Measurements from ENCODE around the gene SELENOI. TPM values are rescaled to one million over a fixed set of nuclear protein-coding genes. Genes with fewer than 3 reads are reported as not detected.
"Not testable (repeated sequence)": the region's sequence is repeated elsewhere in the genome, so short reads cannot be mapped to it uniquely, and the experiment has no call there.

SELENOI gene, protein sequence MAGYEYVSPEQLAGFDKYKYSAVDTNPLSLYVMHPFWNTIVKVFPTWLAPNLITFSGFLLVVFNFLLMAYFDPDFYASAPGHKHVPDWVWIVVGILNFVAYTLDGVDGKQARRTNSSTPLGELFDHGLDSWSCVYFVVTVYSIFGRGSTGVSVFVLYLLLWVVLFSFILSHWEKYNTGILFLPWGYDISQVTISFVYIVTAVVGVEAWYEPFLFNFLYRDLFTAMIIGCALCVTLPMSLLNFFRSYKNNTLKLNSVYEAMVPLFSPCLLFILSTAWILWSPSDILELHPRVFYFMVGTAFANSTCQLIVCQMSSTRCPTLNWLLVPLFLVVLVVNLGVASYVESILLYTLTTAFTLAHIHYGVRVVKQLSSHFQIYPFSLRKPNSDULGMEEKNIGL
- total RNA-seq, result 24.5 TPM

DNA sequence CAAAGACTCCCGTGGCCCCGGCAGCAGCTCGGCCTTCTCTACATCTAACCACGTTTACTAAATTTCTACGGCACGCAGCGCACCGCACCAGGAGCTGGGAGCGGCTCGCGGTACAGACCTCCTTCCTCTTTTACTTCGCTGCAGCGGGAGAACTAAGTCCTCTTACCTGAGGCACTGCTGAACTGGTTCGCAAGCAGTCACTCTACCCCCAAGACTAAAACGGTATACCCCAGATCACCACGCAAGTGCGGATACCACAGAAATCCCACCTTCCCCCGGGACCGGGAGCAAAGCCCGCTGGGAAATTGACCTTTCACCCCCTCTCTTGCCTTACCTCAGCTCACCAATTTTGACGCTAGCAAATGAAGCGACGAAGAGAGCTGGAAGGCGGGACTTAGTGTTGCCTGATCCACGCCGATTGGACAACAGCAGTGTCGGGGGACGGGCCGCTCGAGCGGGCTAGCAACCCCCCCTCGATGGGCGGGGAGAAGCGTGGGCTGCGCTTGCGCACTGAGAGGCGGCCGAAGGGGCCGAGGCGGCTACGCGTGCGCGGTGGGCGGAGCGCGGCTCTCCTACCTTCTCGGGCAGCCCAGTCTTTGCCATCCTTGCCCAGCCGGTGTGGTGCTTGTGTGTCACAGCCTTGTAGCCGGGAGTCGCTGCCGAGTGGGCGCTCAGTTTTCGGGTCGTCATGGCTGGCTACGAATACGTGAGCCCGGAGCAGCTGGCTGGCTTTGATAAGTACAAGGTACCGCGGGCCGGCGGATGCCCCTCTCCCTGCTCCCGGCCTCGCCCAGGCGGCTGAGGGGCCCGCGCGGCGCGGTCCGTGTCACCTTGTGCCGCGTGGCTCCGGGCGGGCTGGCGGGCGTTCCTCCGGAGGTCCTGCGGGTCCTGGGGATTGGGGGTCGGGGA lies at the start of gene SELENOI:
TSS of gene SELENOI (plus strand) at position 599 of the 909 bp plus-strand sequence. CDS start at position 689, 90 bp downstream.
- peak; percentile 96 to 100 (median 99) for DNase-seq (ENCODE audit: low read depth in 2 of 3, low spot score in 2 of 3)

DNA sequence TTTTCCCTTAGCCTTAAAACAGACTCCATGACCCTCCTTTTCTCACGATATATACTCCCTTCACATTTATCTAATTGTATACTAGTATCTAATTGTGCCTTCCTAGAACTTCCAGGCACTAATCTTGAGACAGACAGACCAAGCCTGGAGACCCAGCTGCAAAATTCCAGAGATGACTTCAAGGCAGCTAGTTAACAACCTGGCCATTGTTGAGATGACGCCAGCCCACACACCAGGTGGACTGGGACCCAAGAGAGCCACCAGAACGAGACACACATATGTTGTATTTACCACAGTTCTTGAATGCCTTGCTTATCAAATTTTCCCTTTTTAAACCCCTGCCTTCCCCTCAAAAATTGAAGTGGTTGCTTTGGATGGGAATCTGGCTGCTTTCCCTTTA lies 48.9 kb upstream of the SELENOI start:
- DNase-seq (ENCODE audit: low read depth in 2 of 3, low spot score in 2 of 3), result no peak

DNA sequence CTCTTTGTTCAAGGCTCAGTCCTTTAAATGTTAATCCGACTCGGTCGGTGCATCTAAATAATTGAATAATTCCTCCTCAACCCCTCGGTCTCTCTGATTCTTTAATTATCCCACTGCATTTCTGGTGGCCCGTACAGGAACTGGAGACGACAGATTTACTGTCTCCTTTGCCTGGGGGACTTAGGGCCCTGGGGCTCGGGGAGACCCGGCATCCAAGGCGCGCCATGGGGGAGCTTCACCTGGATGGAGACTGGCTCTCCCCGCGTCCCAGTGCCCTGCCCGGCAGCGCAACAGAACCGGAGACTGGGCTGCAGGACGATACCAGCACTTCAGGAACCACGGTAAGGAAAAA lies 47.7 kb upstream of the SELENOI start:
- peak in 1 of 3 donors; percentile 11 for DNase-seq (ENCODE audit: low read depth in 2 of 3, low spot score in 2 of 3)

DNA sequence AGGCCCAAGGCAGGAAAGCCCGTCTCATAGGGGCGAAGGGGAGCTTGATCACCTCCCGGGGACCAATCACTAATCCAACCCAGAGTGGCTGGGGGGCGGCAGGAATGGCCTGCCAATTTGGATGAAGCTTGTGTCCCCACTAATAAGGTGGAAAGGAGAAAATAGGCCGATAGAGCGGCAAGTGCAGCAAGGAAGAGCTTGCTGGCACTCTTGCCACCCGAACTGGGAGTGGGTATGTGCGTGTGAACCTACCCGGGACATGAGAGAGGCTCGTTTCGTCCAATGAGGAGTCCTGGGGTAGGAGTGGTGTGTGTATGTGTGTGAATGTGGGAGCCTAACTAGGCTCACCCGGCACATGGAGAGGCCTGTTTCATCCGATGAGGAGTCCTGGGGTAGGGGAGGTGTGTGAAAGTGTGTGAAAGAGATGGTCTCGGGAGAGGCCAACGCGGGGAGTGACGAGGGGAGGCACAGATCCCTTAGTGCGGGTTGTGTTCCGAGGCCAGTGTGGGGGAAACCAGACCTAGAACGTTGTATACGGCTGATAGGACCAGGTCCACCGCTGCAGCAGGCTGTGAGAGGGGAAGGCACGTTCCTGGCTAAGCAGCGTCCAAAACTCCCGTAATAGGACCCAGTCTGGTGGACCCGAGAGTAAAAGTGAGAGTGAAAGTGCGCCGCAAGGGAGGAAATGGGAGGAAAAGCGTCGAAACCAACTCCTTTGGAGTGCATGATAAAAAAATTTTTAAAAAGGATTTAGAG lies 47.1 kb upstream of the SELENOI start:
- peak; percentile 16 to 60 (median 38) for DNase-seq (ENCODE audit: low read depth in 2 of 3, low spot score in 2 of 3)

DNA sequence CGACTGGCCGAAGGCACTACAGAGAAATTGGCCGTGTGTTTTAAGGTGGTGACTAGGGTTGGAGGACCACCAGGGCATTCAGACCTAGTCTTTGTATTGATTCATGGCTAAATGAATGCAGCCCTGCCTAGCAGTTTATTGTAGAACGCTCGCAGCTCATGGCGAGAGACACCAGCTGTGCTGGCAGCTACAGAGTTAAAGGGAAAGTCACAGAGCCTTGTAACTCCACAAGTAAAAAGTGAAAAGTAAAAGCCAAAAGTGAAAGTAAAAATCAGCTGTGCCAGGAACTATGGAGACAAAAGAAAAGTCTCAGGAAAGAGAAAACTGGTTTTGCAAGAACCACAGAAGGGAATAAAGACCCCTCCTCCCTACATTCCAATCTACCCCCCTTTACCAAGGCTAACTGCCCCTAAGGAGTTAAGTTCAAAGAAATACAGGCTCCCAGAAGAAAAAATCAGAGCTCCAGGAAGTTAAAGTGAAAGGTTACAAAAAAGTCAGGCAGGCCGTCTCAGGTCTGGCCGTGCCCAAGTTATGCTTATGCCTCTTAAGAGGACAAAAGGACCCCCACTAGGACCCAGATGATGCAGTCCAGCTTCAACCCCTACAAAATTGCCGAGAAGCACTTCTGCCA lies 46.4 kb upstream of the SELENOI start:
- DNase-seq (ENCODE audit: low read depth in 2 of 3, low spot score in 2 of 3), result peak; percentile 6 to 67 (median 46)

DNA sequence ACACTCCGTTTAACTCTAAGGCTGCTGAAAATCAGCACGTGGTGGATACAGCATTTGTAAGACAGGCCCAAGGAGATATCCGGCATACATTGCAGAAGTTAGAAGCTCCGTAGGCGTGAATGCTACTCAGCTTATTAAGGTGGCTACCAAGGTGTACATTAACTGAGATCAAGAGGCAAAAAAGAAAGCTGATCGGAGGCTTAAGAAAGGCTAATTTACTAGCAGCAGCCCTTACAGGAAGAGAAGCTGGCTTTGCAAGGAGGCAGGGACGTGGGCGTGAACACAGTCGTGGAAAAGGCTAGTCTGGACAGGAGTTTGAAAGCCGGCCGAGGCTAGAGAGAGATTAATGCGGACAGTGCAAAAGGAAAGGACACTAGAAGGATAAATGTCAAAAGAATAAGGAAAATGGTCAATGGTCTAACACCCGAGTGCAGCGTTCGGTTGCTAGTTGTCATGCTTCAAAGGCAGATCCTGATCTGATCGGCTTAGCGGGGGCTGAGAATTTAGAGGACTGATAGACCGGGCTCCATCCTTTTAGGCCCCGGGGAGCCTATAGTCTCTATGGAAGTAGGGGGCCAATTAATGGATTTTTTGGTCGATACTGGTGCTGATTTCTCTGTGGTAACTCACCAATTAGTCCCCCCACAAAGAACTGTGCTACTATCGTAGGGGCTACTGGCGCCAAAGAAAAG lies 45.6 kb upstream of the SELENOI start:
- DNase-seq (ENCODE audit: low read depth in 2 of 3, low spot score in 2 of 3), result peak in 1 of 3 donors; percentile 31

DNA sequence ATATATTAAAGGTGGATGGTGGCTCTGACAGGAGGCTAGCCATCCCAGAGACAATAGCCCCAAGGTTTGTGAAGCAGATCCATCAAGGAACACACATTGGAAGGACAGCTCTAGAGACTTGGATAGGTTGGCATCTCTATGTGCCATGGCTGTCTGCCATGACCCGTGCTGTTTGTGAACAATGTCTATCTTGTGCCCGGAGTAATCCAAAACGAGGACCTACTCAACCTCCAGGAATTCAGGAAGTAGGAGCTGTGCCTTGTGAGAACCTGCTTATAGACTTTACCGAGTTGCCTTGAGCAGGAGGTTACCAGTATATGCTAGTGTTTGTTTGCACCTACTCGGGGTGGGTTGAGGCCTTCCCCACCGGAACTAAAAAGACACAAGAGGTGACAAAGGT lies 43.1 kb upstream of the SELENOI start:
- no peak for DNase-seq (ENCODE audit: low read depth in 2 of 3, low spot score in 2 of 3)

DNA sequence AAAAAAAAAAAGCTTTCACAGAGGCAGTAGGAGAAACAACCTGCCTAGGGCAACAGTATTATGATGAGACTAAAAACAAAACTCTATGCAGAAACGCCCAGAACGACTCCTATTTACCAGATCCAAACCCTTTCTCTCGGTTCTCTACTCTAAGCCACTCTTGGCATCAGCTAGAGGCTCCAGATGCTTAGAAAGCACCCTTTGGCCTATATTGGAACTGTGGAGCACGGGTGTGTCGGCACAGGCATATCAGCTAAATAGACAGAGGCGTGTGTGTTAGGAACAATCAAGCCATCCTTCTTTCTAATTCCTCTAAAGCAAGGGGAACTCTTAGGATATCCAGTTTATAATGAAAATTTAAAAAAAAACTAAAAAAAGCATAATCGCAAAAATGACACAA lies 40.8 kb upstream of the SELENOI start:
- not testable (repeated sequence) for DNase-seq (ENCODE audit: low read depth in 2 of 3, low spot score in 2 of 3)

DNA sequence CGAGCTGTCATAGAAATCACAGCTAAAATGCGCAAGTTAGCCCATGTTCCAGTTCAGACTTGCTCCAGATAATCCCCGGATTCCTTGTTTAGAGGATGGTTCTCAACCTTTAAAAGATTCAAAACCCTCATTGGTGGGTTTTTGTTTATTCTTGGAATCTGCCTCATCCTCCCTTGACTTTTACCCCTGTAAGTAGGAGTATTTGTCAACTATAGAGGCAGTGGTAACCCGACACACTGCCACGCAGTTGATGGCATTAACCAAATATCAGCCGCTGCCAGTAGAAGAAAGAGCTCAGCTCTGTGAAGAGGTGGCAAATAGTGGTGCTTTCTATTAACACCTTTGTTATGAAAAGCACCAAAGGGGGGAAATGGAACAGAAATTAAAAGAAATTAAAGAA lies 40.4 kb upstream of the SELENOI start:
- DNase-seq (ENCODE audit: low read depth in 2 of 3, low spot score in 2 of 3), result no peak

DNA sequence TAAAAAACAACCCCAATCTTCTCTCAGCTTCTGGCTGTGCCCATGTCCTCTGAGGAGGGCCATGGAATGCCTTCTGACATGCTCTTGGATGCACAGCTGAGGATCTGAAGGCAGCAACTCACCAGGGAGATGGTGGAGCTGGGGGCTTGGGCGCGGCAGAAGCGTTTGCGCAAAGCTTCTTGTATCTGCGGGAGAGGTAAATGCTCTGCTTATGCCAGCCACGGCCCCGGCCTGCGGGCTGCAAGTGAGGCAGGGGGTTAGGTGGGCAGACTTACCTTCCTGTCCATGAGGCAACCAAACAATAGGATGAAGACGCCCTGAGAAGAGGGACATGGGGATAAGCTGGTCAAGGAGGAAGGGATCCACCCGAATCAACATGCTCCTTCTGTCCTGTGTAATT lies 36.0 kb upstream of the SELENOI start:
- no peak for DNase-seq (ENCODE audit: low read depth in 2 of 3, low spot score in 2 of 3)

DNA sequence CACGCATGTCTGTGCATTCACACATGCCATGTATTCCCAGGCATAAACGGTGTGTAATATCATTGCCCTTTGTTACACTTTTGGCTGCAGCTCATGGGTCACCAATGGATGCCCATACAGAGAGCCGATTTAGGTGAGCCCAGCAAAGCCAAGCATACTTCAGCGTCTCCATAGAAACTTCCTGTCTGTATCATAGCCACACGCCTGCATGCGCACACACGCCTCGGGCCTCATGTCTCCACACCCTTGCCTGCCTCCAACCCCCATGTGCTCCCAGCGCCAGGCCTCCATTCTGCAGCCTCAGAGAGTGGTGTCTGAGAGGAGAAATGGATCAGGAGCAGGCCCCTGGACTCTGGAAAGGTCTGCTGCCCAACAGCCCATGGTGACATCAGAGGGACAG lies 33.5 kb upstream of the SELENOI start:
- DNase-seq (ENCODE audit: low read depth in 2 of 3, low spot score in 2 of 3), result no peak

DNA sequence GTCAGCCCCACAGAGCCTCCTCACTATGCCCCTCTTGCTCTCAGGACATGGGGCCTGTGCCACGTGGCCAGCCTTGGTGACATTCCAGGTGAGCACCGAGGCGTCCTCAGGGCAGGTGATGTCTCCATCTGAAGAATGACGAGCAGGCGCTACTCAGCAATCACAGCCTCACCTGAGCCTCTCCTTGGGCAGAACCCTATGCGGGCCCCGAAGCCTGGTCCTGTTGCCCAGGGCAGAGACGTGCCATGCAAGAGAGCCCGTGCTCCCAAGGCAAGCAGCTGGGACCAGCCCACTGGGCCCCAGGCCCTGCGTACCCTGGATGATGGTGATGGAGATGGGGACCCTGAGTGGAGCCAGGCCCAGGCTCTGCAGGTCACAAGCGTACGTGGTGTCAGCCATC lies 32.5 kb upstream of the SELENOI start:
- no peak for DNase-seq (ENCODE audit: low read depth in 2 of 3, low spot score in 2 of 3)

DNA sequence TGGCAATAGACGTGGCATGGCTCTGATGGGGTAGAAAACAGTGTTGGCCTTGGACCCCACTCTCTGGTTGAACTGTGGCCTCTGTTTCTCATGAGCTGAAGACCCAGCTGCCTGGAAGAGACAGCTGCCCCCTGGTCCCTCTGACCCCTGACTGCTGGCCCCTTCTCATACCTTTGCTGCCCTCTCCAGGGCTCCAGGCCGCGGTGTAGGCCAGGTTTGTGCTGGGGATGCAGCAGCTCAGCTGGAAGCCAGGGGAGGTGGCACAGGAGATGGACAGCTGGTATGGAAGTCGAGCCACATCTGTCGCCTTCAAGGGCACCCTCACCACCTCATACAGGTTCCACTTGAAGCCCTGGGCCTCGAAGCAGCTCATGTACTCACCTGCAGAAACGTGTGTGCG lies 31.7 kb upstream of the SELENOI start:
- DNase-seq (ENCODE audit: low read depth in 2 of 3, low spot score in 2 of 3), result no peak

DNA sequence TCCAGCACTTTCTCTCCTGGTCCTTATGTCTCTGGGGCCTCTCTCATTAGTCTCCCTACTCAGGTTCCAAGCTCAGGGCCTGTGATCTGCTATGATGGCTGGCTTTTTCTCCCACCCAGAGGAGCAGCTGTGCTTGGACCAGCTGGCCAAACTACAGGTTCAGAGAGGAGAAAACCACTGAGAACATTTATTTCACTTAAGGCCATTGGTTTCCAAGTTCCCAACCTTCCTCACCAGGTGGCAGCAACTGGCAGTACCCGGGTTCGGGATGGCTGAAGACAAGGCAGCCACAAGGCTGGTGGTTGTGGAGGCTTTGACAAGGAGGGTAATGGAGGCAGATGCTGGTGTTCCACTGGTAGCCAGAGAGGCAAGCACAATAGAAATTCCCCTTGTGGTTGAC lies 29.9 kb upstream of the SELENOI start:
- DNase-seq (ENCODE audit: low read depth in 2 of 3, low spot score in 2 of 3), result peak in 1 of 3 donors; percentile 36

DNA sequence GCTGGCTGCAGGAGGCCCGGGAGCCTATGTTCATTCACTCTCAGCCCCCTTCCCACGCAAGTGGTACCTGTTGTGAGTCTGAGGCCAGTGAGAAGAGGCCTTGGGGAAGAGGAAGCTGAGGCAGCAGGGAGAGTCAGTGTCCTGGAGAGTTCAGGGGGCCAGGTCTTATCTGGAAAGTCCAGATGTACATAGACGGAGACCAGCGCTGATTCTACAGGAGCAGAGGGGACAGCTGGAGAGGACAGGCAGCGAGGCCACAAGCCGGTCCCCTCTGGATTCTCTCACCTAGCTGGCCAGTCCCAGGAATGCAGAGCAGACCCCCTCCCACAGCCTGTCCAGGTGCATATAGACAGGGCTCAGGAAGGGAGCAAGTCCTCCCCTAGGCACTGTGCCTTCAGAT lies 29.1 kb upstream of the SELENOI start:
- DNase-seq (ENCODE audit: low read depth in 2 of 3, low spot score in 2 of 3), result no peak

DNA sequence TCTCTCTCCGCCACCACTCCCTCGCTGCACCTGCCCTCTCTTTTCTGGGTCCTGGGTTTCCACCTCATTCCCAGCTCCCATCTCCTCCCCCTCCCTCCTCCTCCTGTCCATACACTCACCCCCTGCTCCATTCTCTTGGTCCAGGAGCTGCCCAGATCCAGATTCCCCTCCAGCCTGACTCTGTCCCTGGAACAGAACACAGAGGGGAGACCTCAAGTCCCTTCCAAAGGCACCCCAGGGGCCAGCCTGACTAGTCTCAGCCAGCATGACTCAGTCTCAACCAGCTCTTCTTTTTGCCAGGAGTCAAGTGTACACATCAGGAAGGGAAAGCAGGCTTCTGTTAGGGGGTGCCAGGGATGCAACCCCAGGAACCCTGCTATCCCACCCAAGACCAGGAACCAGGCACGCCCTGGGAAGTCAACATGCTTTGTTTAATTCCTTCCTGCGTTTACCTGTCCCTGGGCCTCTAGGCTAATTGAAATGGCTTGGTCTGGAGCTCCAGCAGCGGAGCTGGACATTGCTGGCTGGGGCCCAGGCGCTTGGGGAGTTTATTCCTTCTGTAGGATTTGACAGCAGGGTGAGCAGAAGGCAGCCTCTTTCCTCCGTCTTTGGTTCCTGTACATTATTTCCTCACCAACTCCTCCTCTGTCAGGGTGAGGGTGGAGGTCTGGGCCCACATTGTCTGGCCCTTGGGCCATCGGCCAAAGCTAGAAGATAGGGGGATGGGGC lies 28.4 kb upstream of the SELENOI start:
- DNase-seq (ENCODE audit: low read depth in 2 of 3, low spot score in 2 of 3), result no peak

DNA sequence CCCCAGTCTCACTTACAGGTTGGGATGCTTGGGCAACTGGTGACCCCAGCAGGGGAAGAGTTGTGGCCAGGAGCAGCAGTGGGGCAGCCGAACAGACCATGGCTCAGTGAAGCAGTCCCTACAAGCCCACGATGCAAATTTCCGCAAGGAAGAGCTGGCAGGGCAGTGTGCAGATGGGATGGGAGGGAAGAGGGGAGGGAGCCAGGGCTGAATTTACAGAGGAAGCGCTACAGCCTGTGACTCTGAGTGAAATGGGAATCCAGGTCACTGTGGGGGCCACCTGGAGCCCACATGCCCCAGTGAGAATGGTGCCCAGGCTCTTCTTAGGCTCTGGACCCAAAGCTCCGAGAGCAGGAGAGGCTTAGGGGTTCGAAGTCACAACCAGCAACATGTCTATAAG lies 27.0 kb upstream of the SELENOI start:
- no peak for DNase-seq (ENCODE audit: low read depth in 2 of 3, low spot score in 2 of 3)

DNA sequence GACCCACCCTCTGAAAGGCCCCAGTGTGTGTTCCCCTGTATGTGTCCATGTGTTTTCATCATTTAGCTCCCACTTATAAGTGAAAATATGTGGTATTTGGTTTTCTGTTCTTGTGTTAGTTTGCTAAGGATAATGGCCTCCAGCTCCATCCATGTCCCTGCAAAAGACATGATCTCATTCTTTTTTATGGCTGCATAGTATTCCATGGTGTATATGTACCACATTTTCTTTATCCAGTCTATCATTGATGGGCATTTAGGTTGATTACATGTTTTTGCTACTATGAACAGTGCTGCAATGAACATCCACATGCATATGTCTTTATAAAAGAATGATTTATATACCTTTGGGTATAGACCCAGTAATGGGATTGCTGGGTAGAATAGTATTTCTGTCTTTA lies 21.5 kb upstream of the SELENOI start:
- not testable (repeated sequence) for DNase-seq (ENCODE audit: low read depth in 2 of 3, low spot score in 2 of 3)

DNA sequence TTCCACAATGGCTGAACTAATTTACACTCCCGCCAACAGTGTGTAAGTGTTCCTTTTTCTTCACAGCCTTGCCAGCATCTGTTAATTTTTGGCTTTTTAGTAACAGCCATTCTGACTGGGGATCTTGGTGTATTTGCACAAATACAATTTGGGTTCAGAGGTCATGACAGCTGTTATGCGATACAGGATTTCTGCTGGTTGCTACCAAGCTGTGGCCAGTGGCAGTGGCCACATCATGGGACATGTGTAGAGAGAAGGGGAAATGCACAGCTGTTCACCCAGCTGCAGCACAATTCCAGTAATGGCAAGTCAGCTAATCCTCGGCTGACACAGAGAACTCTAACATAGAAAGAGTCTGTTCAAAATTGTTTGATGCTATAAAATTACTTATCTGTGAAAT lies 21.0 kb upstream of the SELENOI start:
- DNase-seq (ENCODE audit: low read depth in 2 of 3, low spot score in 2 of 3), result no peak

Measured in hematopoietic multipotent progenitor cell (in vitro differentiated cells).